WTC11 (cell line): Measurements from ENCODE around the gene CD247. TPM values are rescaled to one million over a fixed set of nuclear protein-coding genes. Genes with fewer than 3 reads are reported as not detected.

Source experiments
- ATAC-seq: fragments of 200-7000 bp; cut with Tn5 transposase; 2 replicates; pipeline ENCODE4 v1.10.0; 2021; ENCODE audit warnings: mild to moderate bottlenecking, moderate library complexity
- CTCF ChIA-PET: fragments of 300-600 bp; sonication (Branson Sonifier 250); formaldehyde crosslinking; loops from one replicate; lab custom pipeline; 2021; ENCODE audit warnings: antibody characterized with exemption; lab: Charles Lee
- POLR2A ChIA-PET: fragments of 350-600 bp; sonication (Branson Sonifier 250); formaldehyde crosslinking; loops from one replicate; lab custom pipeline; 2021; ENCODE audit warnings: antibody characterized with exemption; lab: Charles Lee
- DNase-seq: peaks from one replicate; pipeline ENCODE4 v3.0.0; 2021; ENCODE audit warnings: low spot score
- H3K27ac Mint-ChIP-seq: 2 replicates; pipeline ENCODE4 v1.8.0; 2021; ENCODE audit warnings: mixed read lengths
- H3K27me3 Mint-ChIP-seq: 2 replicates; pipeline ENCODE4 v1.8.0; 2021; ENCODE audit warnings: low read depth, mild to moderate bottlenecking, moderate library complexity, mixed read lengths
- H3K36me3 Mint-ChIP-seq: 2 replicates; pipeline ENCODE4 v1.8.0; 2021; ENCODE audit warnings: mixed read lengths
- H3K4me1 Mint-ChIP-seq: 2 replicates; pipeline ENCODE4 v1.8.0; 2022; ENCODE audit warnings: mixed read lengths
- H3K4me3 Mint-ChIP-seq: 2 replicates; pipeline ENCODE4 v1.8.0; 2021; ENCODE audit warnings: mild to moderate bottlenecking, moderate library complexity, mixed read lengths
- H3K9me3 Mint-ChIP-seq: 2 replicates; pipeline ENCODE4 v1.8.0; 2021; ENCODE audit warnings: mixed read lengths
- ARID4B ChIP-seq: sonication (generic); formaldehyde crosslinking; IDR thresholded peaks from 2 replicates; pipeline ENCODE4 v1.8.0; 2023; ENCODE audit warnings: missing genetic modification reagents, mild to moderate bottlenecking, borderline replicate concordance
- FOXJ3 ChIP-seq: sonication (generic); formaldehyde crosslinking; IDR thresholded peaks from 2 replicates; pipeline ENCODE4 v1.9.0; 2021; ENCODE audit warnings: missing genetic modification reagents, mild to moderate bottlenecking, borderline replicate concordance
- FOXP1 ChIP-seq: sonication (generic); formaldehyde crosslinking; IDR thresholded peaks from 2 replicates; pipeline ENCODE4 v1.8.0; 2022; ENCODE audit warnings: missing genetic modification reagents, mild to moderate bottlenecking, moderate library complexity, borderline replicate concordance
- GTF2I ChIP-seq: fragments of 250-450 bp; sonication (Bioruptor Pico); conservative IDR thresholded peaks from 2 replicates; pipeline ENCODE4 v1.4.0; 2021; ENCODE audit warnings: mild to moderate bottlenecking
- IRF2 ChIP-seq: sonication (generic); formaldehyde crosslinking; IDR thresholded peaks from 2 replicates; pipeline ENCODE4 v1.8.0; 2022; ENCODE audit warnings: low read depth, missing genetic modification reagents, borderline replicate concordance
- MLX ChIP-seq: sonication (generic); formaldehyde crosslinking; IDR thresholded peaks from 2 replicates; pipeline ENCODE4 v1.8.1; 2023; ENCODE audit warnings: mild to moderate bottlenecking, missing genetic modification reagents, moderate library complexity
- NFE2L1 ChIP-seq: sonication (generic); formaldehyde crosslinking; IDR thresholded peaks from 2 replicates; pipeline ENCODE4 v1.8.1; 2023; ENCODE audit warnings: missing genetic modification reagents
- OVOL2 ChIP-seq: fragments of 250-450 bp; sonication (Bioruptor Pico); IDR thresholded peaks from 2 replicates; pipeline ENCODE4 v1.9.0; 2021; ENCODE audit warnings: mild to moderate bottlenecking, borderline replicate concordance
- PRRX2 ChIP-seq: fragments of 250-450 bp; sonication (Bioruptor Pico); IDR thresholded peaks from 2 replicates; pipeline ENCODE4 v1.8.0; 2021; ENCODE audit warnings: mild to moderate bottlenecking
- SMAD3 ChIP-seq: sonication (generic); formaldehyde crosslinking; IDR thresholded peaks from 2 replicates; pipeline ENCODE4 v1.8.0; 2022; ENCODE audit warnings: missing genetic modification reagents, mild to moderate bottlenecking, borderline replicate concordance
- TEAD1 ChIP-seq: sonication (generic); formaldehyde crosslinking; IDR thresholded peaks from 2 replicates; pipeline ENCODE4 v1.8.0; 2022; ENCODE audit warnings: mild to moderate bottlenecking, missing genetic modification reagents
- ZNF263 ChIP-seq: sonication (generic); formaldehyde crosslinking; IDR thresholded peaks from 2 replicates; pipeline ENCODE4 v1.8.1; 2022; ENCODE audit warnings: low read depth, mild to moderate bottlenecking, moderate library complexity, missing genetic modification reagents
- ZNF317 ChIP-seq: sonication (generic); formaldehyde crosslinking; IDR thresholded peaks from 2 replicates; pipeline ENCODE4 v1.8.1; 2023; ENCODE audit warnings: low read depth, mild to moderate bottlenecking, moderate library complexity, missing genetic modification reagents, borderline replicate concordance
- ZNF512 ChIP-seq: sonication (generic); formaldehyde crosslinking; IDR thresholded peaks from 2 replicates; pipeline ENCODE4 v1.8.1; 2022; ENCODE audit warnings: missing genetic modification reagents, borderline replicate concordance
- ZNF671 ChIP-seq: fragments of 250-450 bp; sonication (Bioruptor Pico); IDR thresholded peaks from 2 replicates; pipeline ENCODE4 v1.8.0; 2021; ENCODE audit warnings: mild to moderate bottlenecking
- total RNA-seq: library from RNA; stranded (reverse); gene quantifications from 3 replicates; pipeline ENCODE4 v1.2.3, GENCODE V29; 2021
- TF ChIP-seq, protein P1 (sequence below): sonication (generic); formaldehyde crosslinking; IDR thresholded peaks from 2 replicates; pipeline ENCODE4 v1.8.1; 2023; ENCODE audit warnings: mild to moderate bottlenecking, moderate library complexity, missing genetic modification reagents
- TF ChIP-seq, protein P2 (sequence below): fragments of 250-450 bp; sonication (Bioruptor Pico); IDR thresholded peaks from 2 replicates; pipeline ENCODE4 v1.9.0; 2021; ENCODE audit warnings: mild to moderate bottlenecking
- TF ChIP-seq, protein P3 (sequence below): sonication (generic); formaldehyde crosslinking; IDR thresholded peaks from 2 replicates; pipeline ENCODE4 v1.8.0; 2022; ENCODE audit warnings: mild to moderate bottlenecking, missing genetic modification reagents
- TF ChIP-seq, protein P4 (sequence below): sonication (generic); formaldehyde crosslinking; IDR thresholded peaks from 2 replicates; pipeline ENCODE4 v1.8.0; 2022; ENCODE audit warnings: mild to moderate bottlenecking, missing genetic modification reagents
- TF ChIP-seq, protein P5 (sequence below): sonication (generic); formaldehyde crosslinking; conservative IDR thresholded peaks from 2 replicates; pipeline ENCODE4 v1.8.1; 2022; ENCODE audit warnings: mild to moderate bottlenecking, missing genetic modification reagents

The CD247 gene
- total RNA-seq, 1 experiment from 2014 or later: 1.8 TPM

DNA sequence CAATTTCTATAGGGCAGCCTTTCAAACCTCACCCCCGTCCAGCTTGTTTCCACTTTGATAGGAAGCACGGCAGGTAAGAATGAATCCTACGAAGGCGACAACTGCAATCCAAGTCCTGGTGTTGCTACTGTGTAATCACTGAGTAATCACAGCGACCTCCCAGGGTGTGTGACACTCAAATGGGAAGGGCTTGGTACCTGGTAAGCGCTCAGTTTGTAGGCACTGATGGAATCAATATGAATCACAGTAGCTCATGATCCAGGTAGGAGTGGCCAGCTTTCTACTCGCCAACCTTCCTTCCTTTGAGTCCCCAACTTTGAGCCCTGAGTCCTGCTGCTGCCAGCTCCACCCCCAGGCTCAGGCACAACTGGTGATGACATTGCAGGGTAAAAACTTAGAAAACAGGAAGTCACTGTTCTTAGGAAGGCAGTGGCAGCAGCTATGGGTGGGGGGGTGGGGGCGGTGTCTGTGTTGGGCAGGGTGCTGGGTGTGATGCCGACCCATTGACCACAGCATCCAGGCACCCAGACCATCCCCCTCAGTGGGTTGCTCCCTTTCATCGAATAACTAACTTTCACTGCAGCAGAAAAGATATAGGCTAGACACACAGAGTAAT is 70.7 kb downstream of the CD247 start:
- no peaks in the 10 kb centered on the region for H3K36me3 Mint-ChIP-seq
- POLR2A ChIA-PET: no interaction called here
- H3K27ac Mint-ChIP-seq: no peak overlapping the region
- no peaks in the 10 kb centered on the region for H3K9me3 Mint-ChIP-seq
- H3K4me1 Mint-ChIP-seq: peaks cover 9% of the 10 kb centered on the region
- H3K4me3 Mint-ChIP-seq: no peak overlapping the region
- DNase-seq (no peak), ATAC-seq (peak; percentile 73)
- TF ChIP-seq ZNF317 (CRISPR knock-in tag) (no peak), ZNF263 (CRISPR knock-in tag) (no peak), GTF2I (CRISPR knock-in tag) (no peak), FOXP1 (CRISPR knock-in tag) (no peak), NFE2L1 (CRISPR knock-in tag) (no peak), PRRX2 (CRISPR knock-in tag) (no peak), ZNF671 (no peak), ZNF512 (CRISPR knock-in tag) (no peak), FOXJ3 (CRISPR knock-in tag) (no peak), TEAD1 (no peak), OVOL2 (CRISPR knock-in tag) (no peak), SMAD3 (CRISPR knock-in tag) (no peak), ARID4B (CRISPR knock-in tag) (no peak), IRF2 (CRISPR knock-in tag) (no peak), MLX (CRISPR knock-in tag) (no peak)
- TF ChIP-seq, protein P1, sequence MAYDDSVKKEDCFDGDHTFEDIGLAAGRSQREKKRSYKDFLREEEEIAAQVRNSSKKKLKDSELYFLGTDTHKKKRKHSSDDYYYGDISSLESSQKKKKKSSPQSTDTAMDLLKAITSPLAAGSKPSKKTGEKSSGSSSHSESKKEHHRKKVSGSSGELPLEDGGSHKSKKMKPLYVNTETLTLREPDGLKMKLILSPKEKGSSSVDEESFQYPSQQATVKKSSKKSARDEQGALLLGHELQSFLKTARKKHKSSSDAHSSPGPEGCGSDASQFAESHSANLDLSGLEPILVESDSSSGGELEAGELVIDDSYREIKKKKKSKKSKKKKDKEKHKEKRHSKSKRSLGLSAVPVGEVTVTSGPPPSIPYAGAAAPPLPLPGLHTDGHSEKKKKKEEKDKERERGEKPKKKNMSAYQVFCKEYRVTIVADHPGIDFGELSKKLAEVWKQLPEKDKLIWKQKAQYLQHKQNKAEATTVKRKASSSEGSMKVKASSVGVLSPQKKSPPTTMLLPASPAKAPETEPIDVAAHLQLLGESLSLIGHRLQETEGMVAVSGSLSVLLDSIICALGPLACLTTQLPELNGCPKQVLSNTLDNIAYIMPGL (CRISPR knock-in tag): no peak
- TF ChIP-seq, protein P2, sequence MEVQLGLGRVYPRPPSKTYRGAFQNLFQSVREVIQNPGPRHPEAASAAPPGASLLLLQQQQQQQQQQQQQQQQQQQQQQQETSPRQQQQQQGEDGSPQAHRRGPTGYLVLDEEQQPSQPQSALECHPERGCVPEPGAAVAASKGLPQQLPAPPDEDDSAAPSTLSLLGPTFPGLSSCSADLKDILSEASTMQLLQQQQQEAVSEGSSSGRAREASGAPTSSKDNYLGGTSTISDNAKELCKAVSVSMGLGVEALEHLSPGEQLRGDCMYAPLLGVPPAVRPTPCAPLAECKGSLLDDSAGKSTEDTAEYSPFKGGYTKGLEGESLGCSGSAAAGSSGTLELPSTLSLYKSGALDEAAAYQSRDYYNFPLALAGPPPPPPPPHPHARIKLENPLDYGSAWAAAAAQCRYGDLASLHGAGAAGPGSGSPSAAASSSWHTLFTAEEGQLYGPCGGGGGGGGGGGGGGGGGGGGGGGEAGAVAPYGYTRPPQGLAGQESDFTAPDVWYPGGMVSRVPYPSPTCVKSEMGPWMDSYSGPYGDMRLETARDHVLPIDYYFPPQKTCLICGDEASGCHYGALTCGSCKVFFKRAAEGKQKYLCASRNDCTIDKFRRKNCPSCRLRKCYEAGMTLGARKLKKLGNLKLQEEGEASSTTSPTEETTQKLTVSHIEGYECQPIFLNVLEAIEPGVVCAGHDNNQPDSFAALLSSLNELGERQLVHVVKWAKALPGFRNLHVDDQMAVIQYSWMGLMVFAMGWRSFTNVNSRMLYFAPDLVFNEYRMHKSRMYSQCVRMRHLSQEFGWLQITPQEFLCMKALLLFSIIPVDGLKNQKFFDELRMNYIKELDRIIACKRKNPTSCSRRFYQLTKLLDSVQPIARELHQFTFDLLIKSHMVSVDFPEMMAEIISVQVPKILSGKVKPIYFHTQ (CRISPR knock-in tag): no peak
- TF ChIP-seq, protein P3, sequence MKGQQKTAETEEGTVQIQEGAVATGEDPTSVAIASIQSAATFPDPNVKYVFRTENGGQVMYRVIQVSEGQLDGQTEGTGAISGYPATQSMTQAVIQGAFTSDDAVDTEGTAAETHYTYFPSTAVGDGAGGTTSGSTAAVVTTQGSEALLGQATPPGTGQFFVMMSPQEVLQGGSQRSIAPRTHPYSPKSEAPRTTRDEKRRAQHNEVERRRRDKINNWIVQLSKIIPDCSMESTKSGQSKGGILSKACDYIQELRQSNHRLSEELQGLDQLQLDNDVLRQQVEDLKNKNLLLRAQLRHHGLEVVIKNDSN (CRISPR knock-in tag): no peak
- TF ChIP-seq, protein P4, sequence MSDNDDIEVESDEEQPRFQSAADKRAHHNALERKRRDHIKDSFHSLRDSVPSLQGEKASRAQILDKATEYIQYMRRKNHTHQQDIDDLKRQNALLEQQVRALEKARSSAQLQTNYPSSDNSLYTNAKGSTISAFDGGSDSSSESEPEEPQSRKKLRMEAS (CRISPR knock-in tag): no peak
- TF ChIP-seq, protein P5, sequence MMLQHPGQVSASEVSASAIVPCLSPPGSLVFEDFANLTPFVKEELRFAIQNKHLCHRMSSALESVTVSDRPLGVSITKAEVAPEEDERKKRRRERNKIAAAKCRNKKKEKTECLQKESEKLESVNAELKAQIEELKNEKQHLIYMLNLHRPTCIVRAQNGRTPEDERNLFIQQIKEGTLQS (CRISPR knock-in tag): no peak
- peaks cover 6% of the 10 kb centered on the region for H3K27me3 Mint-ChIP-seq
- CTCF ChIA-PET: interaction anchor here (0.6 to 3.3 kb wide), 12 partner anchors 8 to 537 kb away, joined by 3 to 14 read pairs (median 4); no protein-coding TSS in a partner anchor
